ENCODE measurements around the gene ADAMTSL1. TPM values are rescaled to one million over a fixed set of nuclear protein-coding genes. Genes with fewer than 3 reads are reported as not detected.

ADAMTSL1 gene
- total RNA-seq, 1 experiment from 2014 or later = not detected

- H3K4me3 ChIP-seq (replicated peaks in 1 of 2; ENCODE audit: low read depth in 1 of 2, low read length in 2 of 2) = no peak overlapping the region
- no peak for DNase-seq (ENCODE audit: low read depth, low spot score)
- no peak overlapping the region for H3K9ac ChIP-seq (ENCODE audit: low read length)
- ChIA-PET RAD21 (ENCODE audit: low non-redundant PET in 1 of 2, low total read pairs in 2 of 2, uncharacterized antibody in 2 of 2, unreplicated experiment in 2 of 2) (no interaction called here), CTCF (no interaction called here), POLR2A (no interaction called here)
- H3K9me3 ChIP-seq (ENCODE audit: control insufficient read depth in 1 of 2, insufficient read depth in 1 of 2, low read depth in 1 of 2, low read length in 2 of 2) = no peaks in the 10 kb centered on the region
- H3K27me3 ChIP-seq (ENCODE audit: insufficient read depth, low read length) = peaks cover 11% of the 10 kb centered on the region; the same call in 1 of the 2 replicates
- no peak overlapping the region for H3K4me2 ChIP-seq (ENCODE audit: low read length)
- H3K79me2 ChIP-seq (ENCODE audit: insufficient read depth, low read length) = no peaks in the 10 kb centered on the region
- no TSS peak for BruUV-seq (replicated peaks)
- ATAC-seq = no peak
- no peaks in the 10 kb centered on the region for H3K36me3 ChIP-seq (ENCODE audit: control insufficient read depth in 1 of 2, insufficient read depth in 2 of 2, low read length in 2 of 2)
- intact Hi-C loops (cut with micrococcal nuclease) = no loop called here
- H3K4me1 ChIP-seq (ENCODE audit: control insufficient read depth in 1 of 2, insufficient read depth in 2 of 2, low read length in 2 of 2) = no peaks in the 10 kb centered on the region
- no peaks in the 10 kb centered on the region for H3K9me2 ChIP-seq (ENCODE audit: insufficient read depth)
- no peak overlapping the region for H3K27ac ChIP-seq (ENCODE audit: low read depth, low read length)
- H2AFZ ChIP-seq (ENCODE audit: low read depth, low read length, poor library complexity, severe bottlenecking) = no peak overlapping the region
- TF ChIP-seq ZNF274 (IDR thresholded peaks at IDR 0.05; ENCODE audit: low read depth, low read length) = no peak
- TF ChIP-seq ZBTB33 (IDR thresholded peaks at IDR 0.05; ENCODE audit: extremely low read depth, insufficient replicate concordance, low read length) = no peak
- TF ChIP-seq ATF3 (IDR thresholded peaks at IDR 0.05) = no peak
- no peak for TF ChIP-seq JUND (IDR thresholded peaks at IDR 0.05)
- TF ChIP-seq, protein P1, sequence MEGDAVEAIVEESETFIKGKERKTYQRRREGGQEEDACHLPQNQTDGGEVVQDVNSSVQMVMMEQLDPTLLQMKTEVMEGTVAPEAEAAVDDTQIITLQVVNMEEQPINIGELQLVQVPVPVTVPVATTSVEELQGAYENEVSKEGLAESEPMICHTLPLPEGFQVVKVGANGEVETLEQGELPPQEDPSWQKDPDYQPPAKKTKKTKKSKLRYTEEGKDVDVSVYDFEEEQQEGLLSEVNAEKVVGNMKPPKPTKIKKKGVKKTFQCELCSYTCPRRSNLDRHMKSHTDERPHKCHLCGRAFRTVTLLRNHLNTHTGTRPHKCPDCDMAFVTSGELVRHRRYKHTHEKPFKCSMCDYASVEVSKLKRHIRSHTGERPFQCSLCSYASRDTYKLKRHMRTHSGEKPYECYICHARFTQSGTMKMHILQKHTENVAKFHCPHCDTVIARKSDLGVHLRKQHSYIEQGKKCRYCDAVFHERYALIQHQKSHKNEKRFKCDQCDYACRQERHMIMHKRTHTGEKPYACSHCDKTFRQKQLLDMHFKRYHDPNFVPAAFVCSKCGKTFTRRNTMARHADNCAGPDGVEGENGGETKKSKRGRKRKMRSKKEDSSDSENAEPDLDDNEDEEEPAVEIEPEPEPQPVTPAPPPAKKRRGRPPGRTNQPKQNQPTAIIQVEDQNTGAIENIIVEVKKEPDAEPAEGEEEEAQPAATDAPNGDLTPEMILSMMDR (IDR thresholded peaks at IDR 0.05 in 2 of 3, conservative IDR thresholded peaks at IDR 0.05 in 1 of 3; ENCODE audit: borderline replicate concordance in 1 of 3, insufficient read depth in 1 of 3, low read depth in 2 of 3, low read length in 2 of 3) = no peak
- no peak for TF ChIP-seq CBX3 (IDR thresholded peaks at IDR 0.05; ENCODE audit: low read depth)
- no peak for TF ChIP-seq YY1 (IDR thresholded peaks at IDR 0.05; ENCODE audit: extremely low read depth, insufficient replicate concordance, low read depth, low read length)
- no peak for TF ChIP-seq EGR1 (IDR thresholded peaks at IDR 0.05; ENCODE audit: low read depth)
- TF ChIP-seq RAD21 (IDR thresholded peaks at IDR 0.05; ENCODE audit: low read depth) = no peak
- no peak for TF ChIP-seq POLR2AphosphoS5 (IDR thresholded peaks at IDR 0.05; ENCODE audit: low read depth, low read length)
- TF ChIP-seq FOSL1 (IDR thresholded peaks at IDR 0.05; ENCODE audit: low read depth) = no peak
- TF ChIP-seq TCF7L2 (IDR thresholded peaks at IDR 0.05; ENCODE audit: borderline replicate concordance, extremely low read depth, insufficient read depth, insufficient read length) = no peak
- TF ChIP-seq SRF (IDR thresholded peaks at IDR 0.05; ENCODE audit: low read depth) = no peak
- TF ChIP-seq EZH2 (IDR thresholded peaks at IDR 0.05) = no peak
- no peak for TF ChIP-seq EZH2phosphoT487 (IDR thresholded peaks at IDR 0.05; ENCODE audit: borderline replicate concordance)
- no peak for TF ChIP-seq SP1 (IDR thresholded peaks at IDR 0.05; ENCODE audit: low read depth)
- TF ChIP-seq ELF1 (IDR thresholded peaks at IDR 0.05; ENCODE audit: borderline replicate concordance, low read depth) = no peak
- H4K20me1 ChIP-seq (ENCODE audit: insufficient read depth) = no peaks in the 10 kb centered on the region
These were observed 392.3 kb downstream of the ADAMTSL1 start for GRCh38 chr9:18866121-18866831.
